Stimulated activated CD4-positive, alpha-beta T cell treated with anti-CD3 and anti-CD28 coated beads, Interleukin-15, amount 100 ng/mL, for 1 hour (primary cell): ENCODE results near the gene TIRAP.
"Not testable (repeated sequence)": the region's sequence is repeated elsewhere in the genome, so short reads cannot be mapped to it uniquely, and the experiment has no call there.

Experiments used
- DNase-seq, 2 donors: peaks; one replicate each; pipeline ENCODE4 v3.0.0-alpha.2; 2020; ENCODE audit warnings: low read depth in 1 of 2, low spot score in 1 of 2

Gene TIRAP

GRCh38 chr11:126282736-126283591 lies at the start of gene TIRAP:
Gene TIRAP, plus strand, starts transcription at chr11:126283093. Its CDS starts 7,802 bp downstream, at chr11:126290895.
- DNase-seq = peak; percentile 35 to 36

GRCh38 chr11:126233391-126233790 lies 49.5 kb upstream of the TIRAP start:
- DNase-seq = no peak

GRCh38 chr11:126246636-126247035 lies 36.3 kb upstream of the TIRAP start:
- DNase-seq = no peak

- DNase-seq = no peak
Observed at GRCh38 chr11:126253265-126253664, 29.6 kb upstream of the TIRAP start.

GRCh38 chr11:126254819-126255218 lies 28.1 kb upstream of the TIRAP start:
- no peak for DNase-seq

GRCh38 chr11:126255507-126255906 lies 27.4 kb upstream of the TIRAP start:
- not testable (repeated sequence) for DNase-seq

- no peak for DNase-seq
Observed at GRCh38 chr11:126256216-126256615, 26.7 kb upstream of the TIRAP start.

GRCh38 chr11:126257144-126257543 lies 25.7 kb upstream of the TIRAP start:
- DNase-seq = no peak

GRCh38 chr11:126257764-126258163 lies 25.1 kb upstream of the TIRAP start:
- no peak for DNase-seq

GRCh38 chr11:126262216-126262615 lies 20.7 kb upstream of the TIRAP start:
- DNase-seq = no peak

GRCh38 chr11:126263489-126263888 lies 19.4 kb upstream of the TIRAP start:
- DNase-seq = no peak

- DNase-seq = no peak
Observed at GRCh38 chr11:126265811-126266210, 17.1 kb upstream of the TIRAP start.

- no peak for DNase-seq
Observed at GRCh38 chr11:126267650-126268049, 15.2 kb upstream of the TIRAP start.

- no peak for DNase-seq
Observed at GRCh38 chr11:126268361-126268707, 14.6 kb upstream of the TIRAP start.

- DNase-seq = peak; percentile 99 to 100
Observed at GRCh38 chr11:126268708-126269579, 13.9 kb upstream of the TIRAP start, which contains the start of the genes FOXRED1 and SRPRA. Gene FOXRED1, plus strand, starts transcription at chr11:126269154. Its CDS starts 53 bp downstream, at chr11:126269207. Gene SRPRA, minus strand, starts transcription at chr11:126268895. Its CDS starts 91 bp downstream, at chr11:126268804.

GRCh38 chr11:126277322-126277721 lies 5.6 kb upstream of the TIRAP start:
- DNase-seq = no peak

GRCh38 chr11:126277780-126278179 lies 5.1 kb upstream of the TIRAP start:
- DNase-seq = no peak

GRCh38 chr11:126279191-126279590 lies 3.7 kb upstream of the TIRAP start:
- no peak for DNase-seq

GRCh38 chr11:126280595-126280994 lies 2.3 kb upstream of the TIRAP start:
- no peak for DNase-seq

GRCh38 chr11:126281245-126281644 lies 1.6 kb upstream of the TIRAP start:
- DNase-seq = no peak

- DNase-seq = no peak
Observed at GRCh38 chr11:126281666-126282175, 1.2 kb upstream of the TIRAP start.

- DNase-seq = peak in 1 of 2 donors; percentile 14
Observed at GRCh38 chr11:126282361-126282735, 545 bp upstream of the TIRAP start.
